ENCODE data around the gene FAHD1. TPM values are rescaled to one million over a fixed set of nuclear protein-coding genes. Genes with fewer than 3 reads are reported as not detected.
"Not testable (repeated sequence)": the region's sequence is repeated elsewhere in the genome, so short reads cannot be mapped to it uniquely, and the experiment has no call there.

Gene FAHD1
- total RNA-seq, 1 donor from 2014 or later: 53.5 TPM

DNA sequence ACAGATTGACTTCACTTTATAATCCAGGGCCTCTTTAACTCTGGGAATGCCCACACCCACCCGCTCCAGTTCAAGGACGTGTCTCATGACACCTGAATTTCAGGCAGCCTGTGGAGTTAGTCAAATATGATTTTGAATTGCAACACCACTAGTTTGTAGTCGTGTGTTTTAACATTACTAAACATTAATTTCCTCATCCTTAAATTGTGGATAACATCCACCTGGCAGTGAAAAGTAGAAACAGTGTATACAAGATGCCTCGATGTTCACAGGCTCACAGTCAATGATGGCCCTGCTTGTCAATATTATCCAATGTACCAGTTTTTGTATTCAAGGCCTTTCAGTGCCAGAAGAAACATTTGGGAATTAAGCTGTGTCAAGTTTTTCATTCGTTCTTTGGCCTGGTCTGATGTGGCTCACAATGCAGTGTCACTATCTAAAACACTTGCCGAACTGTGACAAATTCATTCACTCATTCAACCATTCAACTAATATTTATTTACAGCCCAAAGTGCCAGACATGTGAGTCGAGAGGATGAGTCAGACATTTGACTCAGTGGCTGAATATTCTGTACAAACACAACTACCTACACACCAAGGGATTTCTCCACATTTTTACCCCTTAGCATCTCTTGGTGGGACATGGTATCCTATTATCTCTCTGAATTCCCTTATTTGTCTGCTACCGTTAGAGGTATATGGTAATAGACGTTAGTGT is 43.5 kb downstream of the FAHD1 start:
- no peak for TF ChIP-seq POLR2A (IDR thresholded peaks at IDR 0.05)
- TF ChIP-seq POLR2AphosphoS5 (IDR thresholded peaks at IDR 0.05; ENCODE audit: insufficient read depth in 1 of 2, low read depth in 1 of 2): peak in 1 of 2 donors; percentile 47
- Histone ChIP-seq H3K36me3 (no peaks in the 10 kb centered on the region), H3K27me3 (no peaks in the 10 kb centered on the region), H3K4me3 (no peak overlapping the region), H3K4me1 (no peaks in the 10 kb centered on the region), H3K27ac (no peak overlapping the region), H3K9me3 (no peaks in the 10 kb centered on the region)
- intact Hi-C loops (cut with DNase I): no loop called here
- DNase-seq (ENCODE audit: extremely low spot score in 2 of 2): no peak

DNA sequence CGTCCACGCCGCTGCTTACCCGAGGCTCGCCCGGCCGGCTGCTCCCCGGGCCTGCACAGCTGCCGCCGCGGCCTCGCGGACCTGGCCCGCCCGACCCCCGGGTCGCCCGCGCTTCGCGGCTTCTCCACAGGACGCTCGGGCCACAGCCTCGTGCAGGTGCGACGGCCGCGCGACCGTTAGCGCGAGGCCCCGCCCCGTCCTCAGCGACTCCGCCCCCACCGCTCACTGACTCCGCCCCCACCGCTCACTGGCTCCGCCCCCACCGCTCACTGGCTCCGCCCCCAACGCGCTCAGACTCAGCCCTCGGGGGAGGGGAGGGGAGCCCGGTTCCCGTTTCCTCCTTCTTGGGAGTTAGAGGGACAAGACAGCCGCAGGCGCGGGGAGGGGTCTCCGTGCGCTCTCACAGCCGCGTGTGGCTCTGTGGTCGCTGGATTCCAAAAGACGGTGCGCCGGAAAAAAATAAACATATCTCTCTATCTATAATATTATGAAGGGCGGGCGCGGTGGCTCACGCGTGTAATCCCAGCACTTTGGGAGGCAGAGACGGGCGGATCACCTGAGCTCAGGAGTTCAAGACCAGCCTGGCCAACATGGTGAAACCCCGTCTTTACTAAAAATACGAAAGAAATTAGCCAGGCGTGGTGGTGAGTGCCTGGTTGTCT is 45.1 kb downstream of the FAHD1 start, which contains the start of gene MEIOB:
Gene MEIOB, minus strand, starts transcription at position 191 of the 662 bp plus-strand sequence. CDS start 3,989 bp downstream, outside the sequence.
- no peak for DNase-seq (ENCODE audit: extremely low spot score in 2 of 2)
- H3K27me3 ChIP-seq: no peaks in the 10 kb centered on the region
- intact Hi-C loops (cut with DNase I): no loop called here

DNA sequence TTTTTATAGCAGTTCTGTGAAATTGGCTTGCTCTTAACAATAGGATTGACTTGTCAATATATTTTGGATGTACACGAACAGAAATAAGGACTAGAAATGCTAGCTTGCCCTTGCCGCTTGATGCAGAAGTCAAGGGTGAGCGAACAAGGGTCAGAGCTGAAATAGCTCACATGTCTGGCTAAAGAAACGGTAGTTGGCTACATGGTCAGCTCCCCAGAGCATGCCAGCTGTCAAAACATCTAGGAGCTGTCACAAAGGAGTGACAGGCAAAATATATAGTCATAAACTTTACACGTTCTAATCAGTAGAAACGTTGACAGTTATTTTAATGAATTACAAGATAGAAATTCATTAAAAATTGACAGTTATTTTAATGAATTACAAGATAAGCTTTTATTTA is 47.8 kb downstream of the FAHD1 start:
- TF ChIP-seq POLR2AphosphoS5 (IDR thresholded peaks at IDR 0.05; ENCODE audit: insufficient read depth in 1 of 2, low read depth in 1 of 2) (no peak), POLR2A (IDR thresholded peaks at IDR 0.05) (no peak)
- TF ChIP-seq, protein P1, sequence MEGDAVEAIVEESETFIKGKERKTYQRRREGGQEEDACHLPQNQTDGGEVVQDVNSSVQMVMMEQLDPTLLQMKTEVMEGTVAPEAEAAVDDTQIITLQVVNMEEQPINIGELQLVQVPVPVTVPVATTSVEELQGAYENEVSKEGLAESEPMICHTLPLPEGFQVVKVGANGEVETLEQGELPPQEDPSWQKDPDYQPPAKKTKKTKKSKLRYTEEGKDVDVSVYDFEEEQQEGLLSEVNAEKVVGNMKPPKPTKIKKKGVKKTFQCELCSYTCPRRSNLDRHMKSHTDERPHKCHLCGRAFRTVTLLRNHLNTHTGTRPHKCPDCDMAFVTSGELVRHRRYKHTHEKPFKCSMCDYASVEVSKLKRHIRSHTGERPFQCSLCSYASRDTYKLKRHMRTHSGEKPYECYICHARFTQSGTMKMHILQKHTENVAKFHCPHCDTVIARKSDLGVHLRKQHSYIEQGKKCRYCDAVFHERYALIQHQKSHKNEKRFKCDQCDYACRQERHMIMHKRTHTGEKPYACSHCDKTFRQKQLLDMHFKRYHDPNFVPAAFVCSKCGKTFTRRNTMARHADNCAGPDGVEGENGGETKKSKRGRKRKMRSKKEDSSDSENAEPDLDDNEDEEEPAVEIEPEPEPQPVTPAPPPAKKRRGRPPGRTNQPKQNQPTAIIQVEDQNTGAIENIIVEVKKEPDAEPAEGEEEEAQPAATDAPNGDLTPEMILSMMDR (IDR thresholded peaks at IDR 0.05): no peak
- no peak for DNase-seq (ENCODE audit: extremely low spot score in 2 of 2)
- intact Hi-C loops (cut with DNase I): no loop called here
- H3K4me3 ChIP-seq: no peak overlapping the region
- no peaks in the 10 kb centered on the region for H3K4me1 ChIP-seq
- no peaks in the 10 kb centered on the region for H3K36me3 ChIP-seq
- no peaks in the 10 kb centered on the region for H3K27me3 ChIP-seq
- H3K9me3 ChIP-seq: no peaks in the 10 kb centered on the region
- H3K27ac ChIP-seq: no peak overlapping the region

More for the DNA sequence above, 45.1 kb downstream of the FAHD1 start, which contains the start of gene MEIOB:
- H3K27ac ChIP-seq: no peak within 1 kb of the TSS
- TF ChIP-seq POLR2A (IDR thresholded peaks at IDR 0.05) (no peak), POLR2AphosphoS5 (IDR thresholded peaks at IDR 0.05; ENCODE audit: insufficient read depth in 1 of 2, low read depth in 1 of 2) (no peak)
- TF ChIP-seq, protein P1 (IDR thresholded peaks at IDR 0.05): no peak
- H3K4me1 ChIP-seq: no peaks in the 10 kb centered on the region
- no peak within 1 kb of the TSS for H3K4me3 ChIP-seq
- H3K36me3 ChIP-seq: no peaks in the 10 kb centered on the region
- H3K9me3 ChIP-seq: no peaks in the 10 kb centered on the region

DNA sequence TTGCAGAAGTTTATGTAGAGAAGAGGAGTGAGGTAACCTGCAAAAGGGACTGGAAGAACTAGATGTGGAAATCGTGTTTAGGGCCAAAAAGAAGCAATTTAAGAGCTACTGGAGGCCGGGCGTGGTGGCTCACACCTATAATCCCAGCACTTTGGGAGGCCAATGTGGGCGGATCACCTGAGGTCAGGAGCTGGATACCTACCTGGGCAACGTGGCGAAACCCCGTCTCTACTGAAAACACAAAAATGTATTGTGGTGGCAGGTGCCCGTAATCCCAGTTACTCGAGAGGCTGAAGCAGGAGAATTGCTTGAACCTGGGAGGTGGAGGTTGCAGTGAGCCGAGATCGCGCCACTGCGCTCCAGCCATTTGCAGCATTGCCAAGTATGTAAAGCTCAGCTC is 49.1 kb downstream of the FAHD1 start:
- H3K4me3 ChIP-seq; H3K27ac ChIP-seq; DNase-seq (ENCODE audit: extremely low spot score in 2 of 2); H3K36me3 ChIP-seq; H3K4me1 ChIP-seq; H3K27me3 ChIP-seq; H3K9me3 ChIP-seq; intact Hi-C loops (cut with DNase I): not testable (repeated sequence)

DNA sequence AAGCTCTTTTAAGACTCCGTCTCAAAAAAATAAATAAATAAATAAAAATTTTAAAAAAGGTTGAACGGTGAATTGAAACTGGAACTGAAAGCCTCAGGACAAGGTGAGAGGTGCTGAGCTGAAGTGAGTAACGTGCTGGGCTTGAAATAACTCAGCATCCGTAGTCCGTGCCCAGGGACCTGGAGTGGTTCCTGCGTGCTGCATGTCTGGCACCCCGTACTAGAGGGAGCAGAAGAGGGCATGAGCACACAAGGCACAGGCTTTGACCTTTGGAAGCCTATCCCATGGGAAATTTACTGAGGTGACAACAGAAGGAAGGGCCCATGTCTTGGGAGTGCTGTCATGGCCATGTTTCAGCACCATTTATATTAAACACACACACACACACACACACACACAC is 49.5 kb downstream of the FAHD1 start:
- H3K27me3 ChIP-seq: no peaks in the 10 kb centered on the region
- H3K9me3 ChIP-seq: no peaks in the 10 kb centered on the region
- H3K36me3 ChIP-seq: no peaks in the 10 kb centered on the region
- DNase-seq (ENCODE audit: extremely low spot score in 2 of 2): no peak
- H3K4me1 ChIP-seq: no peaks in the 10 kb centered on the region
- TF ChIP-seq, protein P1 (IDR thresholded peaks at IDR 0.05): no peak
- TF ChIP-seq POLR2AphosphoS5 (IDR thresholded peaks at IDR 0.05; ENCODE audit: insufficient read depth in 1 of 2, low read depth in 1 of 2): no peak
- no peak for TF ChIP-seq POLR2A (IDR thresholded peaks at IDR 0.05)
- intact Hi-C loops (cut with DNase I): no loop called here
- no peak overlapping the region for H3K4me3 ChIP-seq
- no peak overlapping the region for H3K27ac ChIP-seq

DNA sequence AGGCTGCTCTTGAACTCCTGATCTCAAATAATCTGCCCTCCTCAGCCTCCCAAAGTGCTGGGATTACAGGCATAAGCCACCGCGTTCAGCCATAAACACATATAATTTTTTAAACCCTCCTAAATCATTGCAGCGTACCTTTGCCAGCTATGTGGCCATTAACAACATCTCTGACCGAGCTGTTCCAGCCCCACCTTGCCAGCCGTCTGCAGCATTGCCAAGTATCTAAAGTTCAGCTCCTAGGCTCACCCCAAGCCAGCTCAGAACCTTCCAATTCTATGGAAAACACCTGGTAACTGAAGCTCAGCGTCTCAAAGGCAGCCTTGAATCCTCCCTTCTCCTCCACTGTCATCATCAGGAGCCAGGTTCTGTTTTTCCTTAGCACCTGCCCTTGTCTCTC is 50.1 kb downstream of the FAHD1 start:
- Histone ChIP-seq H3K27me3 (no peaks in the 10 kb centered on the region), H3K36me3 (no peaks in the 10 kb centered on the region), H3K4me3 (no peak overlapping the region), H3K9me3 (no peaks in the 10 kb centered on the region), H3K27ac (no peak overlapping the region), H3K4me1 (no peaks in the 10 kb centered on the region)
- intact Hi-C loops (cut with DNase I): no loop called here
- no peak for DNase-seq (ENCODE audit: extremely low spot score in 2 of 2)
- TF ChIP-seq POLR2AphosphoS5 (IDR thresholded peaks at IDR 0.05; ENCODE audit: insufficient read depth in 1 of 2, low read depth in 1 of 2) (no peak), POLR2A (IDR thresholded peaks at IDR 0.05) (no peak)
- TF ChIP-seq, protein P1 (IDR thresholded peaks at IDR 0.05): no peak
